Naive thymus-derived CD4-positive, alpha-beta T cell (primary cell): ENCODE data around the gene LRRFIP2. TPM values are rescaled to one million over a fixed set of nuclear protein-coding genes. Genes with fewer than 3 reads are reported as not detected.
"Not testable (repeated sequence)": the region's sequence is repeated elsewhere in the genome, so short reads cannot be mapped to it uniquely, and the experiment has no call there.

Experiments
- ATAC-seq: fragments of 150-1000 bp; cut with Tn5 transposase; 2 replicates; pipeline ENCODE4 v1.10.0; 2021; ENCODE audit warnings: mild to moderate bottlenecking, moderate library complexity
- CTCF ChIA-PET: fragments of 350-600 bp; sonication (Branson Sonifier 250); formaldehyde crosslinking; loops from one replicate; lab custom pipeline; 2021; ENCODE audit warnings: antibody characterized with exemption; lab: Charles Lee
- POLR2A ChIA-PET: fragments of 350-600 bp; sonication (Branson Sonifier 250); formaldehyde crosslinking; loops from one replicate; lab custom pipeline; 2021; ENCODE audit warnings: antibody characterized with exemption, inconsistent platforms; lab: Charles Lee
- DNase-seq, 9 donors: peaks; one replicate each; pipeline versions ENCODE4 v3.0.0 to v3.0.0-alpha.2; 2020 to 2022; ENCODE audit warnings: mixed read lengths in 1 of 9
- H3K27ac ChIP-seq: one replicate; pipeline ENCODE4 v1.7.0; 2013; ENCODE audit warnings: mild to moderate bottlenecking, low read depth, low read length, moderate library complexity
- H3K27me3 ChIP-seq, 2 donors: one replicate each; pipeline ENCODE4 v1.7.0; 2013; ENCODE audit warnings: low read length in 2 of 2, mild to moderate bottlenecking in 2 of 2, moderate library complexity in 2 of 2; ENCODE audit not compliant: control insufficient read depth in 2 of 2, insufficient read depth in 2 of 2
- H3K36me3 ChIP-seq, 3 experiments: 1 replicate in 2 of 3; 2 replicates in 1 of 3; pipeline ENCODE4 v1.7.0; 2013; ENCODE audit warnings: low read length in 3 of 3, mild to moderate bottlenecking in 3 of 3, moderate library complexity in 1 of 3; ENCODE audit not compliant: insufficient read depth in 3 of 3, control insufficient read depth in 2 of 3
- H3K4me1 ChIP-seq, 2 donors: one replicate each; pipeline ENCODE4 v1.7.0; 2013; ENCODE audit warnings: low read length in 2 of 2, mild to moderate bottlenecking in 2 of 2, moderate library complexity in 1 of 2; ENCODE audit not compliant: control insufficient read depth in 2 of 2, insufficient read depth in 2 of 2
- H3K4me3 ChIP-seq: 2 replicates; pipeline ENCODE4 v1.7.0; 2013; ENCODE audit warnings: mild to moderate bottlenecking, low read length
- H3K9me3 ChIP-seq, 3 experiments: 1 replicate in 2 of 3; 2 replicates in 1 of 3; pipeline ENCODE4 v1.7.0; 2013; ENCODE audit warnings: low read length in 3 of 3; ENCODE audit not compliant: control insufficient read depth in 2 of 3
- H3K27ac Mint-ChIP-seq, 9 donors: one replicate each; pipeline ENCODE4 v1.8.0; 2020 to 2022; ENCODE audit warnings: mixed read lengths in 9 of 9, mild to moderate bottlenecking in 8 of 9, moderate library complexity in 5 of 9, inconsistent platforms in 2 of 9
- H3K27me3 Mint-ChIP-seq, 5 donors: one replicate each; pipeline ENCODE4 v1.8.0; 2021 to 2022; ENCODE audit warnings: mixed read lengths in 5 of 5, mild to moderate bottlenecking in 1 of 5
- H3K36me3 Mint-ChIP-seq, 5 donors: one replicate each; pipeline ENCODE4 v1.8.0; 2020 to 2022; ENCODE audit warnings: mixed read lengths in 5 of 5, mild to moderate bottlenecking in 3 of 5, inconsistent platforms in 1 of 5
- H3K4me1 Mint-ChIP-seq, 7 donors: one replicate each; pipeline ENCODE4 v1.8.0; 2020 to 2022; ENCODE audit warnings: mixed read lengths in 7 of 7, mild to moderate bottlenecking in 3 of 7, inconsistent platforms in 1 of 7
- H3K4me3 Mint-ChIP-seq, 10 donors: one replicate each; pipeline ENCODE4 v1.8.0; 2020 to 2022; ENCODE audit warnings: mild to moderate bottlenecking in 10 of 10, mixed read lengths in 10 of 10, moderate library complexity in 6 of 10, inconsistent platforms in 2 of 10
- H3K9me3 Mint-ChIP-seq, 11 donors: one replicate each; pipeline ENCODE4 v1.8.0; 2020 to 2022; ENCODE audit warnings: mixed read lengths in 11 of 11, mild to moderate bottlenecking in 4 of 11, inconsistent platforms in 1 of 11, moderate library complexity in 1 of 11
- intact Hi-C, 2 donors: fragments of 100-400 bp; cut with micrococcal nuclease; formaldehyde crosslinking; loops; one replicate each; pipeline ENCODE4 v1.15.1; 2023
- polyA plus RNA-seq, 2 donors: library from polyadenylated mRNA; unstranded; fragments of 300-500 nt; fragmentation: Illumina TruSeq; gene quantifications; one replicate each; pipeline ENCODE4 v1.2.3, GENCODE V29; 2021
- total RNA-seq, 6 experiments: library from RNA in 5 of 6; stranded (reverse) in 5 of 6; gene quantifications; 1 replicate in 5 of 6; 2 replicates in 1 of 6; pipeline ENCODE4 v1.2.3 and lab custom pipeline; 2021 to 2026

Gene LRRFIP2
- total and polyA plus RNA-seq, 7 experiments from 2014 or later = 14.0 to 87.5 (median 26.3) TPM

DNA sequence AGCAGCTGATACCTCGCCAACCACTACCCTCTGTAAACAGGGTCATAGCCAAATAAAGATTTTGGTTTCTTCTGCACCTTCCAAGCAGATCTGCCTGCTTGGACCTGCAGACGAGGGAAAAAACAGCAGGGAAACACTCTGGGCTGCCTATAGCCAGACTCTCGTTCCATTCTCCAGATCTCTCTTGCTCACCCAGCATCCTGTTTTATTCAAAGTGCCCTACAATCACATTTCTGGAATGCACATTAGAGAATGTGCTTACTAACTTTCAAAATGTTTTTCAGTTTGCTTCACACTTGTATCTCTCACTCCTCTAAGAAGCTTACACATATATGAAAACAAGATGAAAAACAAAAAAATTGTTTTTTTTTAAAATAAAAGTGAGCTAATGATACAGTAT is 109.6 kb downstream of the LRRFIP2 start:
- Histone ChIP-seq H3K27me3 (no peaks in the 10 kb centered on the region), H3K4me1 (no peaks in the 10 kb centered on the region), H3K4me3 (no peak overlapping the region), H3K9me3 (no peaks in the 10 kb centered on the region), H3K36me3 (peaks cover 0 to 23% (median 0%) of the 10 kb centered on the region in 3 experiments), H3K27ac (no peak overlapping the region)
- DNase-seq (no peak), ATAC-seq (no peak)
- intact Hi-C loops = no loop called here
- peak overlapping the region in 1 of 9 donors; percentile 62 for H3K27ac Mint-ChIP-seq
- H3K36me3 Mint-ChIP-seq = peaks cover 18 to 49% (median 37%) of the 10 kb centered on the region in 5 donors
- no peak overlapping the region for H3K4me3 Mint-ChIP-seq
- POLR2A ChIA-PET = no interaction called here
- no peaks in the 10 kb centered on the region for H3K27me3 Mint-ChIP-seq
- no peaks in the 10 kb centered on the region for H3K9me3 Mint-ChIP-seq
- CTCF ChIA-PET = no interaction called here
- H3K4me1 Mint-ChIP-seq = peaks cover 0 to 9% (median 2%) of the 10 kb centered on the region in 7 donors

GRCh38 chr3:37058117-37058516 is 116.3 kb downstream of the LRRFIP2 start:
- no peak overlapping the region for H3K4me3 ChIP-seq
- Mint-ChIP-seq H3K4me3 (no peak overlapping the region), H3K36me3 (peaks cover 14 to 51% (median 24%) of the 10 kb centered on the region in 5 donors), H3K9me3 (no peaks in the 10 kb centered on the region), H3K27me3 (no peaks in the 10 kb centered on the region), H3K27ac (peak overlapping the region in 1 of 9 donors; percentile 46), H3K4me1 (peaks cover 0 to 11% (median 0%) of the 10 kb centered on the region in 7 donors)
- no peak overlapping the region for H3K27ac ChIP-seq
- no peaks in the 10 kb centered on the region for H3K27me3 ChIP-seq
- ATAC-seq (no peak), DNase-seq (no peak)
- ChIA-PET POLR2A (no interaction called here), CTCF (no interaction called here)
- H3K36me3 ChIP-seq = peaks cover 0 to 45% (median 6%) of the 10 kb centered on the region in 3 experiments
- intact Hi-C loops = no loop called here
- no peaks in the 10 kb centered on the region for H3K4me1 ChIP-seq
- no peaks in the 10 kb centered on the region for H3K9me3 ChIP-seq

DNA sequence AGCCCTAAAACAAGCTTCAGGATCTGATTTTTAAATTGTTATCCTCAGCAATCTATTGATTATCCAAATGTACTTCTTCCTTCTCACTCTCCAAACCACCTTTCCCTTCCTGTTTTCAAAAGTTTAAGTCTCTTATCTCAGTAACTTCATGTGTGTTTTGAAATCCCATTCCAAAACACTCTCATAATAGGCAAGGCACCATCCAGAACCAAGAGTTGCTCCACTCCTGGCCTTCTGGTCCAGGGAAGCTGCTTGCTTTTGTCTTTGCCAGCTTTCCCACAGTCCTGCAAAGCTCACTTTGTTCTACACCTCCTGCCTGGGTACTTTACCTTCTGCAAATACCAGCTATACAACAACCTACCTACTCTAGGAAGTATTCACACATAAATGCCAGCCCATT is 117.6 kb downstream of the LRRFIP2 start:
- POLR2A ChIA-PET = no interaction called here
- Mint-ChIP-seq H3K27ac (peak overlapping the region in 8 of 9 donors; percentile 5 to 86 (median 44)), H3K36me3 (peaks cover 7 to 46% (median 14%) of the 10 kb centered on the region in 5 donors), H3K4me1 (peaks cover 0 to 11% (median 0%) of the 10 kb centered on the region in 7 donors), H3K4me3 (no peak overlapping the region), H3K9me3 (no peaks in the 10 kb centered on the region), H3K27me3 (no peaks in the 10 kb centered on the region)
- H3K9me3 ChIP-seq = no peaks in the 10 kb centered on the region
- H3K27ac ChIP-seq = no peak overlapping the region
- DNase-seq (no peak), ATAC-seq (no peak)
- H3K27me3 ChIP-seq = no peaks in the 10 kb centered on the region
- CTCF ChIA-PET = no interaction called here
- intact Hi-C loops = no loop called here
- H3K4me3 ChIP-seq = no peak overlapping the region
- H3K4me1 ChIP-seq = no peaks in the 10 kb centered on the region
- H3K36me3 ChIP-seq = peaks cover 0 to 39% (median 6%) of the 10 kb centered on the region in 3 experiments

GRCh38 chr3:37055077-37055476 is 119.3 kb downstream of the LRRFIP2 start:
- H3K9me3 ChIP-seq, H3K9me3 Mint-ChIP-seq, H3K27me3 Mint-ChIP-seq, intact Hi-C loops, H3K4me3 ChIP-seq, DNase-seq, H3K27me3 ChIP-seq, H3K4me1 Mint-ChIP-seq, CTCF ChIA-PET, H3K4me1 ChIP-seq, H3K4me3 Mint-ChIP-seq, H3K27ac ChIP-seq, ATAC-seq: not testable (repeated sequence)
- peaks cover 7 to 53% (median 13%) of the 10 kb centered on the region in 3 experiments for H3K36me3 ChIP-seq
- POLR2A ChIA-PET = interaction anchor here (1.0 kb wide), 1 partner anchor 9 kb away, joined by 3 read pairs; no protein-coding TSS in a partner anchor
- Mint-ChIP-seq H3K36me3 (peaks cover 4 to 46% (median 15%) of the 10 kb centered on the region in 5 donors), H3K27ac (peak overlapping the region in 3 of 9 donors; percentile 17 to 52 (median 46))

- Histone ChIP-seq H3K4me3 (no peak overlapping the region), H3K9me3 (no peaks in the 10 kb centered on the region), H3K27me3 (no peaks in the 10 kb centered on the region), H3K36me3 (peaks cover 13 to 60% (median 13%) of the 10 kb centered on the region in 3 experiments), H3K27ac (no peak overlapping the region), H3K4me1 (no peaks in the 10 kb centered on the region)
- DNase-seq (no peak), ATAC-seq (no peak)
- Mint-ChIP-seq H3K4me1 (peaks cover 0 to 8% (median 0%) of the 10 kb centered on the region in 7 donors), H3K4me3 (no peak overlapping the region), H3K9me3 (no peaks in the 10 kb centered on the region), H3K36me3 (peaks cover 4 to 45% (median 19%) of the 10 kb centered on the region in 5 donors), H3K27ac (peak overlapping the region in 7 of 9 donors; percentile 23 to 69 (median 57)), H3K27me3 (no peaks in the 10 kb centered on the region)
- intact Hi-C loops = no loop called here
- ChIA-PET CTCF (no interaction called here), POLR2A (interaction anchor here (1.0 kb wide), 1 partner anchor 9 kb away, joined by 3 read pairs; no protein-coding TSS in a partner anchor)
Measured at GRCh38 chr3:37054370-37054769, 120.0 kb downstream of the LRRFIP2 start.

DNA sequence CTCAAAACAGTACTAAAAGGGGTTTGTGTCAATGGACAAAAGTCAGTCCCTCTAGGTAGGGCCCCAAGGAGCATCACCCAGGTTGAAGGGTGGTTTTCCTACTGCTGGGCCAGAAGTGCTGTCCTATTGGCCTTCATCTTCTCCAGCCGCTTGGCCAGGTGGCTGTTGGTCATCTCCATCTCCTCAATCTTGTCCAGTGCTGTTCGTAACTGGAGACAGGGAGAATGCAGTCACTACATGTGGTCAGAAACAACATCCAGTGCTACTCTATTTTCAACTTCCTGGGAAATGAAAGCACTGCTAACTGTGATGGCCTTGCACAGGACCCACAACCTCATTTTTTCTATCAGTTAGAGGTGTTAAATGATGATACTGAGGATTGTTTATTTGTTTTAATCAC is 120.6 kb downstream of the LRRFIP2 start:
- peaks cover 0 to 8% (median 0%) of the 10 kb centered on the region in 7 donors for H3K4me1 Mint-ChIP-seq
- Histone ChIP-seq H3K27me3 (no peaks in the 10 kb centered on the region), H3K4me1 (no peaks in the 10 kb centered on the region), H3K36me3 (peaks cover 13 to 63% (median 13%) of the 10 kb centered on the region in 3 experiments), H3K27ac (no peak overlapping the region), H3K9me3 (no peaks in the 10 kb centered on the region), H3K4me3 (no peak overlapping the region)
- POLR2A ChIA-PET = no interaction called here
- CTCF ChIA-PET = no interaction called here
- intact Hi-C loops = no loop called here
- no peaks in the 10 kb centered on the region for H3K27me3 Mint-ChIP-seq
- H3K4me3 Mint-ChIP-seq = no peak overlapping the region
- ATAC-seq (no peak), DNase-seq (no peak)
- peaks cover 4 to 52% (median 22%) of the 10 kb centered on the region in 5 donors for H3K36me3 Mint-ChIP-seq
- H3K27ac Mint-ChIP-seq = peak overlapping the region in 3 of 9 donors; percentile 20 to 65 (median 31)
- H3K9me3 Mint-ChIP-seq = no peaks in the 10 kb centered on the region

GRCh38 chr3:37053337-37053736 is 121.0 kb downstream of the LRRFIP2 start:
- Histone ChIP-seq H3K9me3 (no peaks in the 10 kb centered on the region), H3K4me1 (no peaks in the 10 kb centered on the region), H3K4me3 (no peak overlapping the region), H3K27ac (no peak overlapping the region), H3K27me3 (no peaks in the 10 kb centered on the region), H3K36me3 (peaks cover 13 to 63% (median 13%) of the 10 kb centered on the region in 3 experiments)
- DNase-seq (no peak), ATAC-seq (no peak)
- H3K36me3 Mint-ChIP-seq = peaks cover 4 to 54% (median 25%) of the 10 kb centered on the region in 5 donors
- H3K4me1 Mint-ChIP-seq = peaks cover 0 to 8% (median 0%) of the 10 kb centered on the region in 7 donors
- H3K9me3 Mint-ChIP-seq = no peaks in the 10 kb centered on the region
- intact Hi-C loops = no loop called here
- no peaks in the 10 kb centered on the region for H3K27me3 Mint-ChIP-seq
- H3K27ac Mint-ChIP-seq = peak overlapping the region in 3 of 9 donors; percentile 10 to 51 (median 31)
- POLR2A ChIA-PET = no interaction called here
- CTCF ChIA-PET = no interaction called here
- H3K4me3 Mint-ChIP-seq = no peak overlapping the region
